ENCODE measurements around the gene TTC7B.

GRCh38 chr14:90732139-90732538 is 84.1 kb downstream of the TTC7B start:
- no peak for TF ChIP-seq USF1 (IDR thresholded peaks at IDR 0.05)
- TF ChIP-seq TAF1 (IDR thresholded peaks at IDR 0.05; ENCODE audit: low read depth) = no peak
- TF ChIP-seq YY1 (IDR thresholded peaks at IDR 0.05; ENCODE audit: low read depth) = no peak
- no peak for TF ChIP-seq EP300 (IDR thresholded peaks at IDR 0.05; ENCODE audit: borderline replicate concordance)
- TF ChIP-seq FOXM1 (IDR thresholded peaks at IDR 0.05; ENCODE audit: borderline replicate concordance, low read depth) = no peak
- TF ChIP-seq EGR1 (IDR thresholded peaks at IDR 0.05) = no peak
- no peak for TF ChIP-seq CREB1 (IDR thresholded peaks at IDR 0.05; ENCODE audit: low read depth)
- no peak for TF ChIP-seq CEBPB (IDR thresholded peaks at IDR 0.05)
- no peak for TF ChIP-seq NFIC (IDR thresholded peaks at IDR 0.05)
- TF ChIP-seq RAD21 (IDR thresholded peaks at IDR 0.05; ENCODE audit: low read depth) = no peak
- no peak for TF ChIP-seq MAX (IDR thresholded peaks at IDR 0.05)
- TF ChIP-seq REST (IDR thresholded peaks at IDR 0.05; ENCODE audit: low read depth) = no peak
